ENCODE measurements around the gene POLR2M.

GRCh38 chr15:57756466-57756865 is 50.0 kb downstream of the POLR2M start:
- TF ChIP-seq CEBPB (IDR thresholded peaks at IDR 0.05; ENCODE audit: low read depth): no peak
- no peak for TF ChIP-seq CTCF (IDR thresholded peaks at IDR 0.05 in 2 of 3, conservative IDR thresholded peaks at IDR 0.05 in 1 of 3; ENCODE audit: borderline replicate concordance in 1 of 3, insufficient read depth in 1 of 3, low read depth in 2 of 3, low read length in 2 of 3)
- TF ChIP-seq SIN3A (IDR thresholded peaks at IDR 0.05; ENCODE audit: low read depth): no peak
- no peak for TF ChIP-seq EZH2 (IDR thresholded peaks at IDR 0.05)
- no peak for TF ChIP-seq ZNF274 (IDR thresholded peaks at IDR 0.05; ENCODE audit: low read depth, low read length)
- no peak for TF ChIP-seq RAD21 (IDR thresholded peaks at IDR 0.05; ENCODE audit: low read depth)
- no peak for TF ChIP-seq EGR1 (IDR thresholded peaks at IDR 0.05; ENCODE audit: low read depth)
- no peak for TF ChIP-seq YY1 (IDR thresholded peaks at IDR 0.05; ENCODE audit: extremely low read depth, insufficient replicate concordance, low read depth, low read length)
- no peak for TF ChIP-seq POLR2A (IDR thresholded peaks at IDR 0.05; ENCODE audit: borderline replicate concordance, extremely low read depth, insufficient read depth, insufficient read length)
- TF ChIP-seq FOSL1 (IDR thresholded peaks at IDR 0.05; ENCODE audit: low read depth): no peak
- no peak for TF ChIP-seq POLR2AphosphoS5 (IDR thresholded peaks at IDR 0.05; ENCODE audit: low read depth, low read length)

All from HCT116 (cell line).